HG03039 (cell line): ENCODE data around the gene SOX18.
"Not testable (repeated sequence)": the region's sequence is repeated elsewhere in the genome, so short reads cannot be mapped to it uniquely, and the experiment has no call there.

ENCODE experiments used
- ATAC-seq: cut with Tn5 transposase; IDR thresholded peaks from one replicate; pipeline ENCODE4 v1.9.1; 2021; ENCODE audit warnings: mild to moderate bottlenecking, moderate library complexity; ENCODE audit not compliant: unreplicated experiment

The SOX18 gene

DNA sequence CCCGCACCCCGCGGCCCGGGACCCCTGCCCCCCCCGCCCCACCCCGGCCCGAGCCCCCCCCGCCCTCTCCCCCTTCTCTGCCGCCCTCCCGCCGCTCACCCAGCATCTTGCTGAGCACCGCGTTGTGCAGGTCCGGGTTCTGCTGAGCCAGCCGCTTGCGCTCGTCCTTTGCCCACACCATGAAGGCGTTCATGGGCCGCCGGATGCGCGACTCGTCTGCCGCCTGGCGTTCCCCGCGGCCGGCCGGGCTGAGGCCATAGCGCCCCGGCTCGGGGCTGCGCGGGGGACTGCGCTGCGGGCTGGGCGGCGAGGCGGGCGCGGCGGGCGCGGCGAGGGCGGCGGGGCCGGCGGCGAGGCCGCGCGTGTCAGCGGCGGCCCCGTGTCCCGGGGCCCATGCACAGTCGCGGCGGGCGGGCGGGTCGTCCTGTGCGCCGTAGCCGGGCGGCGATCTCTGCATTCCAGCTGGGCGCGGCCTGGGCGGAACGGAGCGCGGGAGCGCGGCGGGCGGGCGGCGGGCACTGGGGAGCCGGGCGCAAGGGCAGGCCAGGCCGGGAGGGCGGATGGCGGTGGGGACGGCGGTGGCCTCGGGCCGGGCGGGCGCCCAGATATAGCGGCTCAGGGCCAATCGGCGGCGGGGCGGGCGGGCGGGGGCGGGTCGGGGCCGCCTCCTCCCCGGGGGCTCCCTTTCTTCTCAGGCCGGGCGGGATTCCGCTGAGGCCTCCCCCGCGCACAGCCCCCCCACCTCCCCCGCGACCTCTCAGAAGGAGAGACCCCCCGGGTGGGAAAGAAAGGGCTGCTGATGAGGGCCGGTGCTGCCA lies at the start of gene SOX18:
TSS of gene SOX18 (minus strand) at position 580 of the 818 bp plus-strand sequence. CDS start at position 457, 123 bp downstream.
- ATAC-seq: no peak

DNA sequence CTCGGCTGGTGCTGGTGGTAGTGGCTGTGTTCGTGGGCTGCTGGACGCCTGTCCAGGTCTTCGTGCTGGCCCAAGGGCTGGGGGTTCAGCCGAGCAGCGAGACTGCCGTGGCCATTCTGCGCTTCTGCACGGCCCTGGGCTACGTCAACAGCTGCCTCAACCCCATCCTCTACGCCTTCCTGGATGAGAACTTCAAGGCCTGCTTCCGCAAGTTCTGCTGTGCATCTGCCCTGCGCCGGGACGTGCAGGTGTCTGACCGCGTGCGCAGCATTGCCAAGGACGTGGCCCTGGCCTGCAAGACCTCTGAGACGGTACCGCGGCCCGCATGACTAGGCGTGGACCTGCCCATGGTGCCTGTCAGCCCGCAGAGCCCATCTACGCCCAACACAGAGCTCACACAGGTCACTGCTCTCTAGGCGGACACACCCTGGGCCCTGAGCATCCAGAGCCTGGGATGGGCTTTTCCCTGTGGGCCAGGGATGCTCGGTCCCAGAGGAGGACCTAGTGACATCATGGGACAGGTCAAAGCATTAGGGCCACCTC lies 49.1 kb upstream of the SOX18 start:
- no peak for ATAC-seq

DNA sequence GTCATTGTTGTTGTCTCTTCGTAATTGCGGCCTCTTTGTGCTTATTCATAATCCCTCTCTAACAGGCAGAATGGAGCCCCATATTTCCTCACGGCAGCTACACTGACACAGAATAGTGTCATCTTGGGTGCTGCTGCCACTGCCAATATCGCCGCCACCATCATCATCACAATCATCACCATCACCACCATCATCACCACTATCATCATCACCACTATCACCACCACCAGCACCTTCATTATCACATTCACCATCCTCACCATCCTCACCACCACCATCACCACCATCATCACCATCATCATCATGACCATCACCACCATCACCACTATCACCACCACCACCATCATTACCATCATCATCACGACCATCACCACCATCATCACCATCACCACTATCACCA lies 47.1 kb upstream of the SOX18 start:
- ATAC-seq: no peak

DNA sequence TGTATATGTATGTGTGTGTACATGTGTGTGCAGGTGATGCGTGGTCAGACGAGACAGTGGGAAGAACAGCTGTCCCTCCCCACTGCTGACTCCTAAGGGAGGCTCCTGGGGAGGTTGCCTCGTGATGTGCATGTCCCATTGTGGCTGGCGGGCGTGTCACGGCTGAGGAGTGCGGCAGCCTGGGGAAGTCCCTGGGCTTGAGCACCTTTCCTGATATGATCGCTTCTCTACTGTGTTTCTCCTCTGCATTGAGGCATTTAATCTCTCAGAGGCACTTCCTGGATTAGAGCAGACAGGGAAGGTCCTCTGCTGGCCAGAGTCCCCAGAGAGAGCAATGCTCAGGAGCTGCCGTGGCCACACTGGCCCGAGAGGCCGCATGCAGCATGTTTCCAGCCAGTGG lies 46.5 kb upstream of the SOX18 start:
- ATAC-seq: no peak

DNA sequence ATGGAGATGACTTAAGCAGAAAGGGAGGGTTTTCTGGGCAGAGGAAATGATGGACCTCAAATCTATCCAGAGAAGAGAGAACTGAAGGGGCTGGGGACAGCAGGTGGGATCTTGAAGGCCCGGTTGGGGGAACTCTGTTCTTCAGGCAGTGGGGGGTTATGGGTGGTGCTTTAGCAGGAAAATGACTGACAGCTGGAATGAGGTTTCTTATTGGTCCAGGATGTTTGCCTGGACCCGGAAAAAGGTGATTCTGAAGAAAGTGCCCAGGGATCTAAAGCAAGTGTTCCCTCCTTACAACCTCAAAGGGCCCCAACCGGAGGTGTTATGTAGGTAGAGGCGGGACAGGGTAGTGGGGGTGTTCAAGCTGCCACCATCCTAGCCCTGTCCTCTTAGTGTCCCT lies 46.0 kb upstream of the SOX18 start:
- no peak for ATAC-seq

DNA sequence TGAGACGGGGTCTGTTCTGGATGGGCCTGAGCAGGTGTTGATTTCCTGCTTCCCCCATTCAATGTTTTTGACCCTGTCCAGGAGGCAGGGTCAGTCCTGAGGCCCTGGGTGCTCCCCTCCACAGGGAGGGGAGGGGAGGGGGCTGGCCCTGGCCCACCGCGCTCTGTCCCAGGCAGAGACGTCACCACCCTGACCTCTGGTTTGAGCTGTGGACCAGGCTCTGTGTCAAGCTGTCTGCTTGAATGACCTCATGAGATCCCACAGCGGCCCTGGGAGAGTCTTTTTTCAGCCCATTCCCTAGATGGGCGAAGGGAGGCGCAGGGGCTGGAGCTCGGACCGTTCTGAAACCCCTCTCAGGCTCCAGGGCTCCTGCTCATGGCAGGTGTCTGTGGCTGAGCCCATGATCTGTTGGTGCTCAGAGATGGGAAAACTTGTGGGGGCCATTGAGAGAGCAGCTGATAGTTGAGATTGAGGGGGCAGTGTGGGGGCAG lies 43.6 kb upstream of the SOX18 start:
- no peak for ATAC-seq

DNA sequence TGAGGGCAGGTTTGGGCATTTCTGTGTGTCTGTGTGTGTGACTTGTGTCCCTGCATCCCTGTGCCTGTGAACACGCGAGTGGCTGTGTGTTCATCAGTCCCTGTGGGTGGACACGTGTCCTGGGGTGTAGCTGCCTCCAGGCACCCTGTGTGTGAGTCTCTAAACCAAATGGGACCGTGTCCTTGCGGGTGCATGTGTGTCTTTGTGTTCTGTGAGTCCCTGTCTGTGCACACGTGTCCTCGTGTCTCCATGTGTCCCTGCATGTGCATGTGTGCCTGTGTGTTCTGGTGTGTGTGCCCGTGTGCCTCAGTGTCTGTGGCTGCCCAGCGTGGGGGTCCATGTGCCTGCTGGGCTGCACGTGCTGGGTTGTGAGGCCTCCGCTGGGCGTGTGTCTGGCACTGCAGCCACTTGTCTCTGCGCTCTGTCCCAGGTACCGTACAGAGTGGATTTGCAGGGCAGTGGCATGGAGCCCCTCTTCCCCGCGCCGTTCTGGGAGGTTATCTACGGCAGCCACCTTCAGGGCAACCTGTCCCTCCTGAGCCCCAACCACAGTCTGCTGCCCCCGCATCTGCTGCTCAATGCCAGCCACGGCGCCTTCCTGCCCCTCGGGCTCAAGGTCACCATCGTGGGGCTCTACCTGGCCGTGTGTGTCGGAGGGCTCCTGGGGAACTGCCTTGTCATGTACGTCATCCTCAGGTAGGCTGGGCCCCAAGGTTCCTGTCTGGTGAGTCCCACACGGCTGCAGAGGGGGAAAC lies 43.0 kb upstream of the SOX18 start:
- no peak for ATAC-seq

DNA sequence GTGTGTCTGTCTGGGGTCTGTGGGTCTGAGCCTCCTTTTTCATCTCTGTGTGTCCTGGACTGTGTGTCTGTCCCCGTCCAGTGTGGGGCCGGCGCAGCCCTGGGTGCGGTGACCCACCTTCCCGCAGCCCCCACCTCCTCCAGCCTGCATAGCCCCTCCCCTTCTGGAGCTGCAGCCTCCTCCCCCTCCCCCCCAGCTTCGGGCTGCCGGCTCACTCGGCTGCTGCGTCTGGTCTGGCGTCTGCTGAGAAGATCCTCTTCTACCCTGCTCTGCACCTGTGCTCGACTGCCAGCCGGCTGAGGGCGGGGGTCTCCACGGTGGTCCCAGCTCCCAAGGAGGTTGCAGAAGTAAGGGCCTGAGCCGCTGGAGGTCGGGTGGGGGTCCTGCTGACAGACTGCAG lies 42.3 kb upstream of the SOX18 start:
- ATAC-seq: no peak

DNA sequence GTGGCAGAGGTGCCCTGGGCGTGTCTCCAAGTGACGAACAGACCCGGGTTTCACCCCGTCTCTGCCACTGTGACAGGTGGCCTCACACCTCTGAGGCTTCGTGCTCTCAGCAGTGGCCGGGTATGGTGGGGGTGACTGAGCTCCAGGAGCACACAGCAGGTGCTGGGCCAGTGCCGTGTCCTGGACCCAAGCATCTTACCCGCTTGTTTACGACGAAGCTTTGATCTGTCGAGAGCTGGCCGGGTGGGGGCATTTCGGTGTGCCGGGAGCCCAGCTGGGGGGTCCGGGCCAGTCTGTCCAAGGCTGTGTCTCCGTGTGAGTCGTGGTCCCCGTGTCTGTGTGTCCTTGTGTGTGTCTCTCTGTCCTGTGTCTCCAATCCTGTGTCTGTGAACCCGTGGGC lies 41.9 kb upstream of the SOX18 start:
- no peak for ATAC-seq

DNA sequence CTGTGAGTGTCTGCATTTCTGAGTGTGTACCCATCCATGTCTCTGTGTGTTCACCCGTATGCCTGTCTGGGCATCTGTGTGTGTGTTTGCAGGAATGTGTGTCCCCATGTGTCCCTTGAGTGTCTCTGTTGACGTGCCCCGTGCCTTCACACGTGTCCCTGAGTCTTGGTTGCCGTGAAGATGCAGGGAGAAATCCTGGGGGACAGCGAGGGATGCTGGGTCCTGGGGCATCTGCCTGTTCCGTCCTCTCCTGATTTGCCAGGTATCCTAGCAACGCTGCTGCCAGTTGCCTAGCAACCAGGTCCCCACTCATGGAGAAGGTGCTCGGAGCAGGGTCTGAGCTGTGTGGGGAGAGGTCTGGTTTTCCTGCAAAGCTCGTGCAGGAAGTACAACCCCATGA lies 40.7 kb upstream of the SOX18 start:
- ATAC-seq: no peak

DNA sequence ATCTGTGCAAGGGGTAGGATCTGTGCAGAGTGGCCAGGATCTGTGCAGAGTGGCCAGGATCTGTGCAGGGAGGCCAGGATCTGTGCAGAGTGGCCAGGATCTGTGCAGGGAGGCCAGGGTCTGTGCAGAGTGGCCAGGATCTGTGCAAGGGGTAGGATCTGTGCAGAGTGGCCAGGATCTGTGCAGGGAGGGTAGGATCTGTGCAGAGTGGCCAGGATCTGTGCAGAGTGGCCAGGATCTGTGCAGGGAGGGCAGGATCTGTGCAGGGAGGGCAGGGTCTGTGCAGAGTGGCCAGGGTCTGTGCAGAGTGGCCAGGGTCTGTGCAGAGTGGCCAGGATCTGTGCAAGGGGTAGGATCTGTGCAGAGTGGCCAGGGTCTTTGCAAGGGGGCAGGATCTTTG lies 39.1 kb upstream of the SOX18 start:
- ATAC-seq: not testable (repeated sequence)

DNA sequence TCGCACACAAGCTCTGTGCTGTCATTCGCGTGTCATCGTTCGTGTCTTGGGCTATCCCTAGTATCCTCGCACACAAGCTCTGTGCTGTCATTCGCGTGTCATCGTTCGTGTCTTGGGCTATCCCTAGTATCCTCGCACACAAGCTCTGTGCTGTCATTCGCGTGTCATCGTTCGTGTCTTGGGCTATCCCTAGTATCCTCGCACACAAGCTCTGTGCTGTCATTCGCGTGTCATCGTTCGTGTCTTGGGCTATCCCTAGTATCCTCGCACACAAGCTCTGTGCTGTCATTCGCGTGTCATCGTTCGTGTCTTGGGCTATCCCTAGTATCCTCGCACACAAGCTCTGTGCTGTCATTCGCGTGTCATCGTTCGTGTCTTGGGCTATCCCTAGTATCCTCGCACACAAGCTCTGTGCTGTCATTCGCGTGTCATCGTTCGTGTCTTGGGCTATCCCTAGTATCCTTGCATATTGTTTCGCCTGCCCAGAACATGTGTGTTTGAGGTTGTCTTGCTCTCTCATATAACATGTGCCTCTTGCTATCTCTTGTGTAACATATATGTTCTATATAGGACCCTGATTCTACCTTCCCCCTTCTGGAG lies 37.9 kb upstream of the SOX18 start:
- ATAC-seq: not testable (repeated sequence)

DNA sequence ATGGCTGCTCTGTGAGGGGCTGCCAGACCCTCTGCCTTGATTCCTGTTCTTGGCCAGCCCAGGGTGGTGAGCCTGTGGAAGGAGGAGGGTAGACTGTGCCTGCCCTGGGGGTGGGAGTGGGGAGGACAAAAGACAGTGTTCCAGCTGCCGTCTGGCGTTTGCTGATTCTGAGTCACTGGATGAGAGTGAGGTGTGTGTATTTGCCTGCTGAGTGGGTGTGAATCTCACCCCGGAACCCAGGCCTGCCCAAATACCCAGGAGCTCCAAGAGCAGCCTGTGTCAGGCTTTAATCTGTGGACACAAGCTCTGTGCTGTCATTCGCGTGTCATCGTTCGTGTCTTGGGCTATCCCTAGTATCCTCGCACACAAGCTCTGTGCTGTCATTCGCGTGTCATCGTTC lies 37.4 kb upstream of the SOX18 start:
- ATAC-seq: no peak

DNA sequence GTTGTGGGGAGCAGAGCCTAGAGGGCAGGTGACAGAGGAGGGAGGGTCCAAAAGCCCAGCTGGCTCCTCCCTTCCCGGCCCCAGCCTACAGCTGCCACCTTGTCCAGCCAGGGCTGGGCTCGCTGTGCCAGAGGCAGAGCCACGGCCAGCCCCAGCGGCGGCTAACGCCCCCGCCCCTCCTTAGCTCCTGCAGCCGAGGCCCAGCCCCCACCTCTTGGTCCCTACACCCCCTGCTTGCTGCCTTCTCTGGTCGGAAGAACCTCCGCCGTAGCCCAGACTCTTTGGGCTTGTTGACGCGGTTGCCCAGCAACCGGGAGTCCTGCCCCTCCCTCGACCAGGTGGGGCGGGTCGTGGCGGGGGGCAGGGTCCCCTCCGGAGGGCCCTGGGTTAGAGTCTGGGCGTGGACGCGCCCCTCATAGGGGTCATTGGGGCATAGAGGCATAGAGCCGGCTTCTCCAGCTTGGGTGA lies 35.3 kb upstream of the SOX18 start:
- ATAC-seq: no peak

DNA sequence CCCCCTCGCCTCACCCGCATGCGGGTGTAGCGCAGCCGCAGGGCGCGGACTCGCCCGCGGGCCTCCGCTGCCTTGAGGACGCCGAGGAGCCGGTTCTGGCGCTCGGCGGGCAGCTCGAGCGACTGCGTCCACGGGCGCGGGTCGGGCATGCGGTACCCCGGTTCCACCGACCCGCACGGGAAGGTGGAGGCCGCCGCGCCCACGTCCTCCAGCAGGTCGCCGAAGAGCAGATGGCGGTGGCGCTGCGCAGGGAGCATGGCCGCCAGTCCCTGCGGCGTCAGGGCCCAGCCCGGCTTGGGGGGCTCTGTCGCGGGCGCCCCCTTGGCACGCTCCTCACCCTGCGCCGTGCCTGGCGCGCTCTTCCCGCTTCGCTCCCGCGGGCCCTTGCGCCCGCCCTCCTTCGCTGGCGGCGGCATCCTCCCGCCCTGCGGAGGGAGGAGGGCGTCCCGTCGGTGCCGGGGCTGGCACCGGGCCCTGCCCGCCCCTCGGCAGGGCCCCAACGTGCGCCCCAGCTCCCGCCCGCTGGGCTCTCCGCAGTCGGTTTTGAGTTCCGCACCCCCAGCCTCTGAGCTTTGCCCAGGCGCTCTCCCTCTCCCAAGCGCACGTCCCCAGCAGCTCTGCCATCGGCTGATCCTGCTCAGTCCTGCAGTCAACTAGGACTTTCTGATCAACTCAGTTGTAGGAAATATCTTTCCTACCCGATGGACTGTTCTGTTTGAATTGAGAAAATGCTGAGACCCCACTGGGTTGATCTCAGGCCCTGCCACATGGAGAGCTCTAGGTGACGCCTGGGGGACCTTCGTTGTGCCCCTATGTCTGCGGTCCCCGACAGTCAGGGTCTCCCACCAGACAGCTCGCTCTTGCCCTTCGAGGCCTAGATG lies 34.6 kb upstream of the SOX18 start, which contains the start of gene LKAAEAR1:
TSS of gene LKAAEAR1 (minus strand) at position 595 of the 881 bp plus-strand sequence. CDS start at position 416, 179 bp downstream.
- no peak for ATAC-seq

DNA sequence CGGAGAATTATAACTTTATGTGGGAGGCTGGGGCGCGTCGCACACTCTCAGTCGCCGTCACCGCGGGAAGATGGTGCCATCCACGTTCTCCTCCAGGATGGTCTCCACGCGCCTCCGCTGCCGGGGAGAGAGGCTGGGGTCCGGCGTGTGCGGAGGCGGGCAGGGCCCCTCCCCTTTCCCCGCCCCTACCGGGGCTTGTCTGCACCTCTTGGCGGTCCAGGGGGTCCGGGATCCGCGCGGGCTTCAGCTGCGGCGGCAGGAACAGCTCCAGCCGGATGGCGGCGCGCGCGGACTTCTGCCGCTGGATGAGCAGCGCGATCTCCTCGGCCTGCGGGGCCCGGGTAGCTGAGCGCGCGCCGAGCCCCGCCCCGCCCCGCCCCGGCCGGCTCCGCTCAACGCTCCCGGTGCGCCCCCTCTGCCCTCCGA lies 34.0 kb upstream of the SOX18 start:
- no peak for ATAC-seq

DNA sequence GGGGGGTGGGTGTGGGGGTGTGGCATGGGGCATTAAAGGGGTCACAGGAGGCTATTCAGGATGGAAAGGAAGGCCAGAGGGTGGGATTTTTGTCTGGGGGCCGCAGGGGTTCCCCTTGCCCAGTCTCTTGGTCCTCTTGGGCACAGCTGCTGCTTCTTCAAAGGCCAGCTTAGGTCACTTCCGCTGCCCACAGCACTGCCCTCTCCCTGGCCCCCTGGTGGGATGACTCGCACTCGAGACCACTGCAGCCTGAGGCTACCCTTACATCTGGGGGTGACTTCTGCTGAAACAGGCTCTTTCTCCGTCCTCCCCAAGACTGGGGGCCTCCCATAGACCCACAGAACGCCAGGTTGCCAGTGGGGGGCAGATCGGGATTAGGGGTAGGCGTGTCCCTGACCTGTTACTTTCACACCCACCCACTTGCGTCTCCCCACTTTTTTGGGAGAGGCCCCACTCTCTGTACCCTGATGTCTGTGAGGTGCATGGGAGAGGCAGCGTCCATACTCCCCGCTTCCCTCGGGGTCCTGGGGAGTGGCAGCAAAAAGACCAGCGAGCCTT lies 33.5 kb upstream of the SOX18 start:
- ATAC-seq: no peak

DNA sequence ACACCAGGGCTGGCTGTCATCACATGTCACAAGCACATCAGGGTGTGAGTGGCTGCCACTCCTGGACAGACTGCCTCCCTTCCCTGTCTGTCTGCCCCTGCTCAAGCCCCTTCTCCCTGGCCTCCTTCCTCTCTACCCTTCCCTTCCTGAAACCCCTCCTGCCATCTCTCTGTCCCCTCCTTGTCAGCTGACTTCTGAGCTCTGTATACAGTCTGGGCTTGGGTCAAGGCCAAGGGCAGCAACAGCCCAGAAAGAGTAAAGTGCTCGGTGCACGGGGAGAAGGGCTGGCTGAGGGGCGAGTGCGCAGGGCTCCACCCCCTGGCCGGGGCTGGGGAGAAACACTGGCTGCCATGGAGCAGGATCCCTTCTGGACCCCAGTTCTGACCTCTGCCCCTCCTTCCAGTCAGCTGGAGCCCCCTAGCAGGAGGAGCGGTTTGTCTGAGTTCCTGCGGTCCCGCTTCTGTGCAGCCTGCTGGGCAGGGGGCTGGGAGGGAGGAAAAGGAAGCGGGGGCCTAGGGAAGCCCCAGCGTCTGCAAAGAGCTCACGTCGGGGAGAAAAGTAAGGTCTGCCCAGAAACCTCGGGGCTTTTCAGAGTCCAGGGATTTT lies 32.8 kb upstream of the SOX18 start:
- no peak for ATAC-seq

DNA sequence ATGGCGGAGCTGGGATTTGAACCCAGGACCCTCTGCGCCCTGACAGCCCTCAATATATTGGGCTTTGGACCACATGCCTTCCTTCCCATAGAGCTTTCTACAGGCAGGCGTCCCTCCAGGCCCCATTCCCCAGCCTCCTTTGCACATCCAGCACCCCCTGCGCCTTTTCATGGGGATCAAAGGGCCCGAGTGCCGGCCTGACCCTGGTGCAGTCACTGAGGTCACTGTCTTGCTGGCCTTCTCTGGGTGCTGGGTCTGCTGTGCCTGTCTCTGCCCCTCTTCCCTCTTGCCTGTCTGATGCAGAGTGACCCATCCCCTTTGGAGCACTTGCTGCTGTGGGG lies 32.2 kb upstream of the SOX18 start:
- no peak for ATAC-seq
